ENCODE results near the gene PARVB. TPM values are rescaled to one million over a fixed set of nuclear protein-coding genes. Genes with fewer than 3 reads are reported as not detected.

PARVB gene
- total and polyA plus RNA-seq, 11 donors = 54.9 to 172 (median 95.8) TPM

GRCh38 chr22:44136786-44137185 lies 112.7 kb downstream of the PARVB start:
- no peak for TF ChIP-seq CTCF (IDR thresholded peaks at IDR 0.05)
- TF ChIP-seq POLR2A (IDR thresholded peaks at IDR 0.05) = no peak
- H3K4me1 ChIP-seq = peaks cover 0 to 47% (median 3%) of the 10 kb centered on the region in 12 donors
- H3K4me3 ChIP-seq = no peak overlapping the region
- no peaks in the 10 kb centered on the region for H3K27me3 ChIP-seq
- peaks cover 0 to 19% (median 8%) of the 10 kb centered on the region in 12 donors for H3K9me3 ChIP-seq
- intact Hi-C loops (cut with DNase I) = no loop called here
- no peak for ATAC-seq
- no peak overlapping the region for H3K27ac ChIP-seq
- peaks cover 5 to 87% (median 57%) of the 10 kb centered on the region in 9 donors for H3K36me3 ChIP-seq
- no peak for DNase-seq

DNA sequence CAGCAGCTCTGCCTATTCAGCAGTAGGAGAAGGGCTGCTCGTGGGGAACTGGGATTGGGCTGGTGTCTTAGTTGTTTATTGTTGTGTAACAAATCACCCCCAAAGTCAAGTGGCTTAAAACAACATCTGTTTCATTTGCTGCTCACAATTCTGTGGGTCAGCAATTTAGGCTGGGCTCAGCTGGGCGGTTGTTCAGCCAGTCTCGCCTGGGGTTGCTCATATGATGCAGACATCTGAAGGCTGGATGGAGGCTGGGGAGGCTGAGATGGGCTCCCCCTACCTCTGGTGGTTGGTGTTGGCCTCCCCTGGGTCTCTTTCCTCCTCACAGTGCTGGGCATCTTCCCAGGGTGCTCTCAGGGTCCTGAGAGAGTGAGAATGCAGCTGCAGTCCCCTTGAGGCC lies 113.3 kb downstream of the PARVB start:
- DNase-seq = peak in 1 of 5 donors; percentile 30
- no peak overlapping the region for H3K27ac ChIP-seq
- no peak overlapping the region for H3K4me3 ChIP-seq
- intact Hi-C loops (cut with DNase I) = no loop called here
- peaks cover 0 to 19% (median 8%) of the 10 kb centered on the region in 12 donors for H3K9me3 ChIP-seq
- WGBS, 4 donors = 93 to 98% (median 97%) methylated on average over 3 of the region's 3 CpGs
- H3K36me3 ChIP-seq = peaks cover 5 to 82% (median 52%) of the 10 kb centered on the region in 9 donors
- H3K27me3 ChIP-seq = no peaks in the 10 kb centered on the region
- peaks cover 0 to 41% (median 3%) of the 10 kb centered on the region in 12 donors for H3K4me1 ChIP-seq
- ATAC-seq = no peak
- TF ChIP-seq CTCF (IDR thresholded peaks at IDR 0.05) (no peak), POLR2A (IDR thresholded peaks at IDR 0.05) (no peak)

- TF ChIP-seq CTCF (IDR thresholded peaks at IDR 0.05) (no peak), POLR2A (IDR thresholded peaks at IDR 0.05) (no peak)
- peak; percentile 47 to 61 (median 54) for ATAC-seq
- Histone ChIP-seq H3K4me1 (peaks cover 0 to 37% (median under 1%) of the 10 kb centered on the region in 12 donors), H3K4me3 (no peak overlapping the region), H3K36me3 (peaks cover 5 to 75% (median 44%) of the 10 kb centered on the region in 9 donors), H3K27me3 (no peaks in the 10 kb centered on the region), H3K27ac (peak overlapping the region in 3 of 12 donors; percentile 42 to 61 (median 46)), H3K9me3 (peaks cover 0 to 19% (median 8%) of the 10 kb centered on the region in 12 donors)
- DNase-seq = peak in 1 of 5 donors; percentile 28
- intact Hi-C loops (cut with DNase I) = no loop called here
- WGBS, 4 donors = 60 to 80% (median 66%) methylated on average over 6 of the region's 6 CpGs
These were observed 115.7 kb downstream of the PARVB start for GRCh38 chr22:44139773-44140172.

- no peak for ATAC-seq
- H3K36me3 ChIP-seq = peaks cover 0 to 47% (median 18%) of the 10 kb centered on the region in 9 donors
- peaks cover 0 to 62% (median 6%) of the 10 kb centered on the region in 12 donors for H3K4me1 ChIP-seq
- H3K27ac ChIP-seq = peak overlapping the region in 2 of 12 donors; percentile 80 to 86
- H3K4me3 ChIP-seq = no peak overlapping the region
- no peak for TF ChIP-seq POLR2A (IDR thresholded peaks at IDR 0.05)
- no peak for TF ChIP-seq CTCF (IDR thresholded peaks at IDR 0.05)
- WGBS, 4 donors = 89 to 95% (median 92%) methylated on average over 16 of the region's 16 CpGs
- peaks cover 0 to 5% (median 1%) of the 10 kb centered on the region in 12 donors for H3K9me3 ChIP-seq
- intact Hi-C loops (cut with DNase I) = no loop called here
- no peaks in the 10 kb centered on the region for H3K27me3 ChIP-seq
- DNase-seq = peak in 1 of 5 donors; percentile 25
These were observed 118.5 kb downstream of the PARVB start for GRCh38 chr22:44142421-44143104.
